Right atrium auricular region (tissue), 2 donors: ENCODE results near the gene KRTAP10-7. TPM values are rescaled to one million over a fixed set of nuclear protein-coding genes. Genes with fewer than 3 reads are reported as not detected.

ENCODE experiments used
- DNase-seq: peaks from one replicate; pipeline ENCODE4 v3.0.0-alpha.2; 2019; ENCODE audit warnings: low spot score
- H3K27ac ChIP-seq, 2 donors: fragments of 200-600 bp; sonication (generic); 1 replicate in 1 of 2; 2 replicates in 1 of 2; pipeline ENCODE4 v1.5.1; 2016 to 2019
- H3K27me3 ChIP-seq, 2 donors: fragments of 200-600 bp; sonication (generic); one replicate each; pipeline versions ENCODE4 v1.5.1 to v1.6.0; 2017 to 2019
- H3K36me3 ChIP-seq: fragments of 200-600 bp; sonication (generic); one replicate; pipeline ENCODE4 v1.5.1; 2016
- H3K4me1 ChIP-seq, 2 donors: fragments of 200-600 bp; sonication (generic); one replicate each; pipeline versions ENCODE4 v1.5.1 to v1.6.0; 2017 to 2019
- H3K4me3 ChIP-seq, 2 donors: fragments of 200-600 bp; sonication (generic); 1 replicate in 1 of 2; 2 replicates in 1 of 2; pipeline ENCODE4 v1.5.1; 2017 to 2019; ENCODE audit warnings: mild to moderate bottlenecking in 1 of 2, moderate library complexity in 1 of 2
- H3K9me3 ChIP-seq, 2 donors: fragments of 200-600 bp; sonication (generic); one replicate each; pipeline ENCODE4 v1.5.1; 2019
- total RNA-seq, 2 donors: library from RNA; depleted of rRNA; stranded (reverse); fragments of >200 nt; gene quantifications; one replicate each; pipeline ENCODE4 v1.1.0, GENCODE V29; 2016
- TF ChIP-seq, protein P1 (sequence below), 2 donors: fragments of 200-600 bp; sonication (generic); IDR thresholded peaks; one replicate each; pipeline ENCODE4 v1.5.1; 2019; ENCODE audit warnings: antibody characterized with exemption in 2 of 2

Gene KRTAP10-7
- total RNA-seq, 2 donors from 2014 or later: not detected

DNA sequence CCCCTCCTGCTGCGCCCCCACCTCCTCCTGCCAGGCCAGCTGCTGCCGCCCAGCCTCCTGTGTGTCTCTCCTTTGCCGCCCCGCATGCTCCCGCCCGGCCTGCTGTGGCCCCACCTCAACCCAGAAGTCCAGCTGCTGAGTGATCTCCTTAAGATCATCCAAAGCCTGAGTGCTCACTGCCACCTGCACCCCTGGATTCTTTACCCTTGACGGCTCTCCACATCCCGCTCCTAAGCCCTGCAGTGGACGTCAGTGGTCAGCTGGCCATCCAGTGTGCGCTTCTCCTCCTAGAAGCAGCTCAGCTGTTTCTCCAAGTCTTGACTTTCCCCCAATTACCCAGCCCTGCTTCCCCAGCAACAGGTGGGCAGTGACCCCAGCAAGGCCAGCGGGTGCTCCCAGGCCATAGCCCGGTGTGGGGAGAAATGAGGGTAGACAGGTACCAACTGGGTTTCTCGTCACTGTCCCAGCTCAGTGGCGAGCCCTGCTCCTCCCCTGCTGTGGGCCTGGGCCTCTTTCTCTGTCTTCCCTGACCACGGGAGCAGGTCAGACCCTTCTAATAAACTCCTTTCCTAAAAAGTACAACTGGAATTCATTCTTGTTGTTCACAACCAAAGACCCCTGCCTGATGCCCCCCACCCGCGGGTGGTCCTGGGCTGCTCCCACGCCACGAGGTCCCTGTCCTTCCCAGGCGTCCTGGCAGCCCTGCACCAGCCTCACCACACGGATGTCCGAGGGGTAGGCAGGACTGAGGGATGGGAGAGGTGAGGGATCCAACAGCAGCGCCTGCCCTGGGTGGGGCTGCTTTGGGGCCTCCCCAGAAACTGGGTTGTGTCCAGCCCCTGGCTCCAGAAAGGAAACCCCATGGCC is 1.4 kb downstream of the KRTAP10-7 start:
- Histone ChIP-seq H3K9me3 (peaks cover 0 to 4% of the 10 kb centered on the region in 2 donors), H3K4me3 (no peak overlapping the region), H3K4me1 (no peaks in the 10 kb centered on the region), H3K27ac (no peak overlapping the region), H3K36me3 (no peaks in the 10 kb centered on the region), H3K27me3 (no peaks in the 10 kb centered on the region)
- TF ChIP-seq, protein P1, sequence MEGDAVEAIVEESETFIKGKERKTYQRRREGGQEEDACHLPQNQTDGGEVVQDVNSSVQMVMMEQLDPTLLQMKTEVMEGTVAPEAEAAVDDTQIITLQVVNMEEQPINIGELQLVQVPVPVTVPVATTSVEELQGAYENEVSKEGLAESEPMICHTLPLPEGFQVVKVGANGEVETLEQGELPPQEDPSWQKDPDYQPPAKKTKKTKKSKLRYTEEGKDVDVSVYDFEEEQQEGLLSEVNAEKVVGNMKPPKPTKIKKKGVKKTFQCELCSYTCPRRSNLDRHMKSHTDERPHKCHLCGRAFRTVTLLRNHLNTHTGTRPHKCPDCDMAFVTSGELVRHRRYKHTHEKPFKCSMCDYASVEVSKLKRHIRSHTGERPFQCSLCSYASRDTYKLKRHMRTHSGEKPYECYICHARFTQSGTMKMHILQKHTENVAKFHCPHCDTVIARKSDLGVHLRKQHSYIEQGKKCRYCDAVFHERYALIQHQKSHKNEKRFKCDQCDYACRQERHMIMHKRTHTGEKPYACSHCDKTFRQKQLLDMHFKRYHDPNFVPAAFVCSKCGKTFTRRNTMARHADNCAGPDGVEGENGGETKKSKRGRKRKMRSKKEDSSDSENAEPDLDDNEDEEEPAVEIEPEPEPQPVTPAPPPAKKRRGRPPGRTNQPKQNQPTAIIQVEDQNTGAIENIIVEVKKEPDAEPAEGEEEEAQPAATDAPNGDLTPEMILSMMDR (IDR thresholded peaks at IDR 0.05): no peak
- no peak for DNase-seq

- peaks cover 0 to 4% of the 10 kb centered on the region in 2 donors for H3K9me3 ChIP-seq
Measured at GRCh38 chr21:44602463-44602850, 2.1 kb downstream of the KRTAP10-7 start.

DNA sequence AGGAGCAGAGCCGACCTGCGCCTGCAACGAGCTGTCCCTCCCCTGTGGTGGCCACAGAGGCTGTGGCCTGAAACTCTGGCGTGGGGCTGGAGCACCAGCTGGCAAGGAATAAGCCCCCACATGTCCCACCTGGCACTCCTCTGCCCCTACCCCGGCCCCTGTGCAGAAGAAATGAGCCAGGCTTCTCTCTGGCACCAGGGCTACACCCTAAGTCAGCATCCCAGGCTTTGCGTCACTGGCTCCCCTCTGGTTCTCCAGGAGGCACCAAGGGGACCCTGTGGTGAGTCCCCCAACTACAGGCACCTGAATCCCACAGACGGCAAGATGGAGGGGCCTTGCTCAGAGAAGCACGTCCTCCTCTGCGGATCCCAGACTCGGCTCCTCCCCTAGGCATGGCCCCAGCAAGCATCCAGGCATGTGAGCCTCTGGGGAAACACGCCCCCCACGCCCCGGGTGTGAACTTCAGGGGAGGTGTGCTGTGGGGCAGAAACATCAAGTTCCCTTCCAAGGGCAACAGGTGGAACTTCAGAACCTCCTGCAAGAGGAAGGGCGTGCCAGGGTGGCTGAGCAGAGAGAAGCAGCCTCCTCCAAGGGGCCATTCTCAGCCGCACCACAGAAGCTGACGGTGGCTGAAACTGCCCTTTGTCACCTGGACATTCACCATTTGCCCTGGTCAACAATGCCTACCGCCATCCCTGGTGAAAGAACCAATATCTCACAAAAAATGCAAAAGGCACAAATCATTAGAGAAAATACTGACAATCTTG is 2.9 kb downstream of the KRTAP10-7 start:
- Histone ChIP-seq H3K27ac (no peak overlapping the region), H3K4me3 (no peak overlapping the region), H3K36me3 (no peaks in the 10 kb centered on the region), H3K27me3 (no peaks in the 10 kb centered on the region), H3K4me1 (no peaks in the 10 kb centered on the region), H3K9me3 (peaks cover 0 to 4% of the 10 kb centered on the region in 2 donors)
- TF ChIP-seq, protein P1 (IDR thresholded peaks at IDR 0.05): no peak
- no peak for DNase-seq

More at GRCh38 chr21:44602463-44602850, 2.1 kb downstream of the KRTAP10-7 start:
- Histone ChIP-seq H3K27me3 (no peaks in the 10 kb centered on the region), H3K4me1 (no peaks in the 10 kb centered on the region), H3K4me3 (no peak overlapping the region), H3K36me3 (no peaks in the 10 kb centered on the region), H3K27ac (no peak overlapping the region)
- no peak for DNase-seq
- TF ChIP-seq, protein P1 (IDR thresholded peaks at IDR 0.05): no peak

DNA sequence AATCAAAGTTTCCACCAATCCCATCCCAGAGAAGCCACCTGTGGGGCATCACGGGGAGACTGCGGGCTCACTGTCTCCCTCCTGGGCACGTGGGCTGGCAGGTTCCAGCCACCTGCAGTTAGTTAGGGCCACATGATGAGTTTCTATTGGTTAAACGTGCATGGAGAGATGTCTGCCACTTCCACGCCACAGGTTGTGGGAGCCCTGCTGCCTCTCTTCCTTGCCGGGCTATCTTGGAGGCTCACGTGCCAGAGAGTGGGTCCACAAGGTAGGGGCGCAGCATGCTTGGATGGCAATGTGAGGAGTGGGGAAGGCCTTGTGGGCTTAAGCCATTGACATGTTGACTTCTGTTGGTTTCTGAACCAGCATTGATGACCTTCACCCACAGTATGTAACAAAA is 3.5 kb downstream of the KRTAP10-7 start:
- H3K4me1 ChIP-seq: no peaks in the 10 kb centered on the region
- H3K9me3 ChIP-seq: peaks cover 0 to 2% of the 10 kb centered on the region in 2 donors
- no peaks in the 10 kb centered on the region for H3K36me3 ChIP-seq
- no peak overlapping the region for H3K27ac ChIP-seq
- TF ChIP-seq, protein P1 (IDR thresholded peaks at IDR 0.05): no peak
- DNase-seq: no peak
- H3K27me3 ChIP-seq: no peaks in the 10 kb centered on the region
- H3K4me3 ChIP-seq: no peak overlapping the region

DNA sequence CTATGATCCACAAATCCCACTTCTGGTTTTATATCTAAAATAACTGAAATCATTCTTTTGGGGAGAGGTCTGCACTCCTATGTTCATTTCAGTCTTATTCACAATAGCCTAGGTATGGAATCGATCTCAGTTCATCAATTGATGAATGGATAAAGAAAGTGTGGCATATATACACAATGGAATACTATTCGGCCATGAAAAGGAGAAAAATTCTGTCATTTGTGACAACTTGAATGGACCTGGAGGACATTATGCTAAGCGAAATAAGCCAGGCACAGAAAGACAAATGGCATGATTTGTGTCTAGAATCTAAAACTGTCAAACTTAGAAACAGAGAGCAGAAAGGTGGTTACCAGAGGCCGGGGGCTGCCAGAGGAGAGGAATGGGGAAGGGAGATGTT is 6.1 kb downstream of the KRTAP10-7 start:
- Histone ChIP-seq H3K27me3 (no peaks in the 10 kb centered on the region), H3K27ac (no peak overlapping the region)
- TF ChIP-seq, protein P1 (IDR thresholded peaks at IDR 0.05): no peak

More for the DNA sequence above, 6.1 kb downstream of the KRTAP10-7 start:
- H3K4me3 ChIP-seq: no peak overlapping the region
- H3K4me1 ChIP-seq: no peaks in the 10 kb centered on the region
- peaks cover 7 to 15% of the 10 kb centered on the region in 2 donors for H3K9me3 ChIP-seq
- H3K36me3 ChIP-seq: no peaks in the 10 kb centered on the region
- DNase-seq: no peak
